MM.1S (cell line): Measurements from ENCODE around the gene ZCCHC7.

Experiments
- EZH2 ChIP-seq: fragments of 300-600 bp; sonication (generic); optimal IDR thresholded peaks from 2 replicates; pipeline ENCODE3; 2017; ENCODE audit warnings: low read depth, mild to moderate bottlenecking, antibody characterized with exemption, low read length, mixed read lengths
- EZH2phosphoT487 ChIP-seq: fragments of 300-600 bp; sonication (generic); IDR thresholded peaks from 2 replicates; pipeline ENCODE4 v1.6.1; 2018; ENCODE audit warnings: antibody characterized with exemption, low read length
- TF ChIP-seq, protein P1 (sequence below): fragments of 300-600 bp; sonication (generic); IDR thresholded peaks from 2 replicates; pipeline ENCODE4 v1.5.1; 2016; ENCODE audit warnings: antibody characterized with exemption, low read length, mixed read lengths

DNA sequence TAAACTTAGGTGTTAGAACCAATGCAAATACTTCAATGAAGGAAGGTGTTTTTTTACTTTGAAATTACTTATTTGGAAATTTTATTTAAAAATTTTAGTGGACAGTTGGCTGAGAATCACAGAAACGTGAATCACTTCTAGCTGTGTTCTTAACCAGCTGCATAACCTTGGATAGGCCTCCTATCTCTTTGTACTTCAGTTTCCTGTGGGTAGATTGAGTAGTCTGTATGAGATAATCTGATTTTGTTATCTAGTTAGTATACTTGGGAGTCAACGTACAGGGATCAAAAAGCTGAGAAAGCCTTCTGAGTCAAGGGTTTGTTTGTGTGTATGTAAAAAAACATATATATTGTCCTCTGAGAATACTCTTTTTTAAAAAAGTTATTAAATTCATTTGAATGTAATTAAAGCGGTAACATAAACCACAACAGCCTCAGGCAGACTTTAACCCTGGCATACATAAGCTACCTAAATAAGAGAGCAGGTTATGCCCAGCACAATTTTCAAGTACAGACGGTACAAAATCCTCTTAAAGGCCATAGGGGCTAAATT is 38.1 kb upstream of the ZCCHC7 start:
- TF ChIP-seq, protein P1, sequence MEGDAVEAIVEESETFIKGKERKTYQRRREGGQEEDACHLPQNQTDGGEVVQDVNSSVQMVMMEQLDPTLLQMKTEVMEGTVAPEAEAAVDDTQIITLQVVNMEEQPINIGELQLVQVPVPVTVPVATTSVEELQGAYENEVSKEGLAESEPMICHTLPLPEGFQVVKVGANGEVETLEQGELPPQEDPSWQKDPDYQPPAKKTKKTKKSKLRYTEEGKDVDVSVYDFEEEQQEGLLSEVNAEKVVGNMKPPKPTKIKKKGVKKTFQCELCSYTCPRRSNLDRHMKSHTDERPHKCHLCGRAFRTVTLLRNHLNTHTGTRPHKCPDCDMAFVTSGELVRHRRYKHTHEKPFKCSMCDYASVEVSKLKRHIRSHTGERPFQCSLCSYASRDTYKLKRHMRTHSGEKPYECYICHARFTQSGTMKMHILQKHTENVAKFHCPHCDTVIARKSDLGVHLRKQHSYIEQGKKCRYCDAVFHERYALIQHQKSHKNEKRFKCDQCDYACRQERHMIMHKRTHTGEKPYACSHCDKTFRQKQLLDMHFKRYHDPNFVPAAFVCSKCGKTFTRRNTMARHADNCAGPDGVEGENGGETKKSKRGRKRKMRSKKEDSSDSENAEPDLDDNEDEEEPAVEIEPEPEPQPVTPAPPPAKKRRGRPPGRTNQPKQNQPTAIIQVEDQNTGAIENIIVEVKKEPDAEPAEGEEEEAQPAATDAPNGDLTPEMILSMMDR: no peak
- TF ChIP-seq EZH2phosphoT487 (no peak), EZH2 (no peak)
